HepG2 (cell line): ENCODE measurements around the gene NDE1. TPM values are rescaled to one million over a fixed set of nuclear protein-coding genes. Genes with fewer than 3 reads are reported as not detected.

ENCODE experiments used
- CENPT ChIP-seq: sonication (generic); formaldehyde crosslinking; IDR thresholded peaks from 2 replicates; pipeline ENCODE4 v1.8.0; 2022; ENCODE audit warnings: low read depth, mild to moderate bottlenecking, moderate library complexity, missing genetic modification reagents
- ERF ChIP-seq: IDR thresholded peaks from 2 replicates; pipeline ENCODE4 v1.6.1; 2018; ENCODE audit warnings: missing biosample characterization, missing genetic modification reagents
- GPN1 ChIP-seq: sonication (generic); formaldehyde crosslinking; IDR thresholded peaks from 2 replicates; pipeline ENCODE4 v1.5.1; 2020; ENCODE audit warnings: missing genetic modification reagents, borderline replicate concordance
- GTF3A ChIP-seq: sonication (generic); formaldehyde crosslinking; conservative IDR thresholded peaks from 2 replicates; pipeline ENCODE4 v1.4.0; 2020; ENCODE audit warnings: mild to moderate bottlenecking, missing genetic modification reagents
- IRF2 ChIP-seq: IDR thresholded peaks from 2 replicates; pipeline ENCODE4 v1.6.1; 2018; ENCODE audit warnings: missing genetic modification reagents, missing compliant biosample characterization
- MAFF ChIP-seq: IDR thresholded peaks from 2 replicates; pipeline ENCODE4 v1.6.1; 2011; ENCODE audit warnings: low read depth, low read length, improper control_type of control experiment
- MIER3 ChIP-seq: IDR thresholded peaks from 2 replicates; pipeline ENCODE4 v1.6.1; 2016; ENCODE audit warnings: missing compliant biosample characterization, borderline replicate concordance
- MYNN ChIP-seq: sonication (generic); formaldehyde crosslinking; IDR thresholded peaks from 2 replicates; pipeline ENCODE4 v1.4.0; 2020; ENCODE audit warnings: mild to moderate bottlenecking, low read depth, missing genetic modification reagents
- PAX8 ChIP-seq: sonication (generic); formaldehyde crosslinking; IDR thresholded peaks from 2 replicates; pipeline ENCODE4 v1.8.0; 2022; ENCODE audit warnings: mild to moderate bottlenecking, missing genetic modification reagents, borderline replicate concordance
- PCBP2 ChIP-seq: fragments of 200-400 bp; formaldehyde crosslinking; optimal IDR thresholded peaks from 2 replicates; pipeline ENCODE3; 2018; ENCODE audit warnings: low read length, low read depth; ENCODE audit not compliant: poor library complexity, severe bottlenecking
- SALL2 ChIP-seq: sonication (generic); formaldehyde crosslinking; IDR thresholded peaks from 2 replicates; pipeline ENCODE4 v1.8.1; 2023; ENCODE audit warnings: mild to moderate bottlenecking, missing genetic modification reagents, inconsistent platforms
- SNRNP70 ChIP-seq: fragments of 200-400 bp; formaldehyde crosslinking; IDR thresholded peaks from 2 replicates; pipeline ENCODE4 v1.6.1; 2017; ENCODE audit warnings: mild to moderate bottlenecking, low read depth, low read length, moderate library complexity
- ZKSCAN8 ChIP-seq: IDR thresholded peaks from 2 replicates; pipeline ENCODE4 v1.6.1; 2016; ENCODE audit warnings: borderline replicate concordance, missing genetic modification reagents, missing compliant biosample characterization
- ZMYM3 ChIP-seq: sonication (generic); formaldehyde crosslinking; IDR thresholded peaks from 2 replicates; pipeline ENCODE4 v1.5.1; 2020; ENCODE audit warnings: mild to moderate bottlenecking, missing genetic modification reagents
- ZNF430 ChIP-seq: sonication (generic); formaldehyde crosslinking; IDR thresholded peaks from 2 replicates; pipeline ENCODE4 v1.9.0; 2021; ENCODE audit warnings: mild to moderate bottlenecking, missing genetic modification reagents
- ZNF614 ChIP-seq: IDR thresholded peaks from 2 replicates; pipeline ENCODE4 v1.6.1; 2018; ENCODE audit warnings: missing biosample characterization, missing genetic modification reagents, inconsistent platforms, borderline replicate concordance
- ZNF670 ChIP-seq: sonication (generic); formaldehyde crosslinking; IDR thresholded peaks from 2 replicates; pipeline ENCODE4 v1.8.0; 2022; ENCODE audit warnings: mild to moderate bottlenecking, missing genetic modification reagents, borderline replicate concordance
- polyA plus RNA-seq, 8 experiments: library from polyadenylated mRNA; depleted of rRNA in 3 of 8; stranded (reverse) in 7 of 8; unstranded in 1 of 8; fragments of >200 nt; fragmentation: Illumina TruSeq in 4 of 8; extraction: Trizol in 4 of 8; gene quantifications; 2 replicates each; pipeline versions ENCODE4 v1.2.1 to v1.2.3, GENCODE V29; 2011 to 2016; ENCODE audit warnings: low read depth in 4 of 8, missing spikeins in 1 of 8, mixed read lengths in 1 of 8; ENCODE audit not compliant: insufficient read depth in 1 of 8
- total RNA-seq, 5 experiments: library from RNA; depleted of rRNA; stranded (reverse); fragments of >200 nt; fragmentation: Illumina TruSeq; extraction: Trizol; gene quantifications; 2 replicates each; pipeline ENCODE4 v1.2.3, GENCODE V29; 2016; ENCODE audit warnings: low read depth in 1 of 5
- TF ChIP-seq, protein P1 (sequence below): sonication (generic); formaldehyde crosslinking; IDR thresholded peaks from 2 replicates; pipeline ENCODE4 v1.5.0; 2020; ENCODE audit warnings: mild to moderate bottlenecking, missing genetic modification reagents
- TF ChIP-seq, protein P2 (sequence below): IDR thresholded peaks from 2 replicates; pipeline ENCODE4 v1.6.1; 2012; ENCODE audit warnings: inconsistent platforms
- TF ChIP-seq, protein P3 (sequence below): sonication (generic); formaldehyde crosslinking; IDR thresholded peaks from 2 replicates; pipeline ENCODE4 v1.4.0; 2020; ENCODE audit warnings: missing genetic modification reagents

The NDE1 gene
- total and polyA plus RNA-seq, 2 of the 13 experiments (the other 11 are each of a cell fraction or from before 2014, with no cell fraction given): 40.9 to 72.5 TPM

DNA sequence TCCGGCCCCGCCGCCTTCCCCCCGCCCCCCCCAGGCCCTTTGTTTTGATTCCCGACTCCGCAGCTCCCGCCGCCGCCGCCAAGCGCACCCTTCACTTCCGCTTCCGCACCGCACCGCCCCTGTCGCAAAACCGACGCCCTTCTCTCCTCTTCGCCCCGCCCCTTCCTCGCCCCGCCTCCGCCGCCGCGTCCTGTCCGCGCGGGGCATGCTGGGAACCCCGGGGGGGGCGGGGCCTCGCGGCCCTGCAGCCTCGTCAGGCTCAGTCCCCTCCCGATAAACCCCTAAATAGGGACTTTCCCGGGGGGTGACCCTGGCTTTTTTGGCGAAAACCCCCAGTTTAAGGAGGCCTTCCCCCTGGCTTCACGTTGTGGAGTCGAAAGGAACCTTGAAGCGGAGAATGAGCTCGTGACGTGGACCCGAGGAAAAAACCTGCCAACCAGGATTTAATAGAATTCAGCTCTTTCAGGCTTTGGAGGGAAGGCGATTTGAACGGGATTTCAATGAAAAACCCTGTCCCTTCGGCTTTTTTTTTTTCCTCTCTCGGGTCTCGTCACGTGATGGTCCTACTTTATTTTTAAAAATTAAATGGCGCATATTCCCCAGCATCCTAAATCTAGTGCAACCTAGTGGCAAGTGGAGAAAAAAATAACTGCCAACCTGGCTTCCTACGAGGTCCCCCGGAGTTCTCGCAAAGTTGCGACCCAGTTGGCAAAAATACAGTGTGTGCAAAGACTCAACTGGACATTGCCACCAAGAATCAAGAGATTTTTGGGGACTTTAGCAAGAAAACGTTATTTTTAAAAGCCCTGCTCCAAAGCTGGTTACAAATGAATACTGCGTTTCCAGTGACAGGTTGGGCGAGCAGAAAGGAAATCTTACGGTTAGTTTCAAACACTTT, 6.7 kb upstream of the NDE1 start, which contains the start of gene MARF1 (continued):
- TF ChIP-seq, protein P1, sequence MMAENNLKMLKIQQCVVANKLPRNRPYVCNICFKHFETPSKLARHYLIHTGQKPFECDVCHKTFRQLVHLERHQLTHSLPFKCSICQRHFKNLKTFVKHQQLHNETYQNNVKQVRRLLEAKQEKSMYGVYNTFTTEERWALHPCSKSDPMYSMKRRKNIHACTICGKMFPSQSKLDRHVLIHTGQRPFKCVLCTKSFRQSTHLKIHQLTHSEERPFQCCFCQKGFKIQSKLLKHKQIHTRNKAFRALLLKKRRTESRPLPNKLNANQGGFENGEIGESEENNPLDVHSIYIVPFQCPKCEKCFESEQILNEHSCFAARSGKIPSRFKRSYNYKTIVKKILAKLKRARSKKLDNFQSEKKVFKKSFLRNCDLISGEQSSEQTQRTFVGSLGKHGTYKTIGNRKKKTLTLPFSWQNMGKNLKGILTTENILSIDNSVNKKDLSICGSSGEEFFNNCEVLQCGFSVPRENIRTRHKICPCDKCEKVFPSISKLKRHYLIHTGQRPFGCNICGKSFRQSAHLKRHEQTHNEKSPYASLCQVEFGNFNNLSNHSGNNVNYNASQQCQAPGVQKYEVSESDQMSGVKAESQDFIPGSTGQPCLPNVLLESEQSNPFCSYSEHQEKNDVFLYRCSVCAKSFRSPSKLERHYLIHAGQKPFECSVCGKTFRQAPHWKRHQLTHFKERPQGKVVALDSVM (CRISPR knock-in tag): no peak
- no peak for TF ChIP-seq CENPT
- peak; percentile 33; the same call in 1 of the 2 replicates for TF ChIP-seq ZNF670 (CRISPR knock-in tag)
- TF ChIP-seq SNRNP70: no peak
- TF ChIP-seq GPN1: no peak
- no peak for TF ChIP-seq MAFF
- no peak; the same call in 1 of the 2 replicates for TF ChIP-seq SALL2 (CRISPR knock-in tag)
- TF ChIP-seq PAX8 (CRISPR knock-in tag): 0 out of 2 replicates have a peak, but pooled peaks have one; percentile 58
- TF ChIP-seq ZKSCAN8: no peak
- TF ChIP-seq, protein P2, sequence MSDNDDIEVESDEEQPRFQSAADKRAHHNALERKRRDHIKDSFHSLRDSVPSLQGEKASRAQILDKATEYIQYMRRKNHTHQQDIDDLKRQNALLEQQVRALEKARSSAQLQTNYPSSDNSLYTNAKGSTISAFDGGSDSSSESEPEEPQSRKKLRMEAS: peak; percentile 51; the same call in 1 of the 2 replicates
- no peak for TF ChIP-seq PCBP2
- peak; percentile 24; the same call in 1 of the 2 replicates for TF ChIP-seq IRF2 (CRISPR knock-in tag)
- TF ChIP-seq MYNN (CRISPR knock-in tag): 0 out of 2 replicates have a peak, but pooled peaks have one; percentile 20
- TF ChIP-seq GTF3A (CRISPR knock-in tag): 0 out of 2 replicates have a peak, but pooled peaks have one; percentile 11
- TF ChIP-seq ZNF430 (CRISPR knock-in tag): no peak; the same call in 1 of the 2 replicates
- TF ChIP-seq, protein P3, sequence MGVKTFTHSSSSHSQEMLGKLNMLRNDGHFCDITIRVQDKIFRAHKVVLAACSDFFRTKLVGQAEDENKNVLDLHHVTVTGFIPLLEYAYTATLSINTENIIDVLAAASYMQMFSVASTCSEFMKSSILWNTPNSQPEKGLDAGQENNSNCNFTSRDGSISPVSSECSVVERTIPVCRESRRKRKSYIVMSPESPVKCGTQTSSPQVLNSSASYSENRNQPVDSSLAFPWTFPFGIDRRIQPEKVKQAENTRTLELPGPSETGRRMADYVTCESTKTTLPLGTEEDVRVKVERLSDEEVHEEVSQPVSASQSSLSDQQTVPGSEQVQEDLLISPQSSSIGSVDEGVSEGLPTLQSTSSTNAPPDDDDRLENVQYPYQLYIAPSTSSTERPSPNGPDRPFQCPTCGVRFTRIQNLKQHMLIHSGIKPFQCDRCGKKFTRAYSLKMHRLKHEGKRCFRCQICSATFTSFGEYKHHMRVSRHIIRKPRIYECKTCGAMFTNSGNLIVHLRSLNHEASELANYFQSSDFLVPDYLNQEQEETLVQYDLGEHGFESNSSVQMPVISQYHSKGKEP (CRISPR knock-in tag): no peak
- TF ChIP-seq ZNF614 (CRISPR knock-in tag): 0 out of 2 replicates have a peak, but pooled peaks have one; percentile 8
- TF ChIP-seq ERF: no peak
- TF ChIP-seq ZMYM3 (CRISPR knock-in tag): peak; percentile 26; the same call in 1 of the 2 replicates
- TF ChIP-seq MIER3: 0 out of 2 replicates have a peak, but pooled peaks have one; percentile 9
